Left lung (tissue), 10 donors: Measurements from ENCODE around the gene TMEM116. TPM values are rescaled to one million over a fixed set of nuclear protein-coding genes. Genes with fewer than 3 reads are reported as not detected.

Source experiments
- ATAC-seq: fragments of 200-7000 bp; cut with Tn5 transposase; one replicate; pipeline ENCODE4 v1.9.1; 2020; ENCODE audit warnings: moderate library complexity
- DNase-seq, 4 donors: peaks; one replicate each; pipeline ENCODE4 v3.0.0-alpha.2; 2013 to 2020
- H3K27ac ChIP-seq, 2 donors: fragments of 200-600 bp; sonication (generic) in 1 of 2; one replicate each; pipeline versions ENCODE4 v1.5.0 to v1.8.0; 2020 to 2021
- H3K27me3 ChIP-seq, 2 donors: fragments of 200-600 bp; sonication (generic) in 1 of 2; one replicate each; pipeline versions ENCODE4 v1.5.0 to v1.8.0; 2020 to 2021
- H3K36me3 ChIP-seq, 2 donors: fragments of 200-600 bp; sonication (generic) in 1 of 2; one replicate each; pipeline versions ENCODE4 v1.5.0 to v1.8.0; 2020 to 2021
- H3K4me1 ChIP-seq, 2 donors: fragments of 200-600 bp; one replicate each; pipeline ENCODE4 v1.8.0; 2021
- H3K4me3 ChIP-seq, 2 donors: fragments of 200-600 bp; sonication (generic) in 1 of 2; one replicate each; pipeline versions ENCODE4 v1.5.0 to v1.8.0; 2020 to 2021; ENCODE audit warnings: mild to moderate bottlenecking in 1 of 2
- H3K9me3 ChIP-seq, 2 donors: fragments of 200-600 bp; sonication (generic) in 1 of 2; one replicate each; pipeline versions ENCODE4 v1.5.0 to v1.8.0; 2020 to 2021
- CTCF ChIP-seq, 2 donors: fragments of 200-600 bp; sonication (generic) in 1 of 2; IDR thresholded peaks; one replicate each; pipeline versions ENCODE4 v1.5.0 to v1.8.0; 2021; ENCODE audit warnings: antibody characterized with exemption in 2 of 2
- intact Hi-C, 2 donors: fragments of 100-400 bp; cut with DNase I; formaldehyde crosslinking; loops; one replicate each; pipeline versions ENCODE4 v1.11.2 to v1.14.2; 2022
- polyA plus RNA-seq, 6 donors: library from polyadenylated mRNA; unstranded; fragments of 120-200 nt; gene quantifications; one replicate each; pipeline ENCODE4 v1.2.1, GENCODE V29; 2013; ENCODE audit not compliant: insufficient read length in 6 of 6
- total RNA-seq, 2 donors: library from RNA; stranded (reverse); fragmentation: NEBNext Ultra II Directional; extraction: Animal tissue kit (Norgen Biotek cat#: 25700); gene quantifications; one replicate each; pipeline ENCODE4 v1.2.1, GENCODE V29; 2021
- donor health status: DM: no; HTN: yes; CAD: no.
- donor health status: DM: no; HTN: no; CAD: no.

The TMEM116 gene
- total and polyA plus RNA-seq, 8 donors: 17.9 to 24.6 (median 20.1) TPM

GRCh38 chr12:112023759-112024396 is 10.9 kb upstream of the TMEM116 start:
- no peaks in the 10 kb centered on the region for H3K9me3 ChIP-seq
- peaks cover 0 to 14% of the 10 kb centered on the region in 2 donors for H3K4me1 ChIP-seq
- no peaks in the 10 kb centered on the region for H3K27me3 ChIP-seq
- no peak overlapping the region for H3K4me3 ChIP-seq
- DNase-seq (no peak), ATAC-seq (no peak)
- no peak overlapping the region for H3K27ac ChIP-seq
- intact Hi-C loops: no loop called here
- peaks cover 0 to 67% of the 10 kb centered on the region in 2 donors for H3K36me3 ChIP-seq
- no peak for TF ChIP-seq CTCF (IDR thresholded peaks at IDR 0.05)

GRCh38 chr12:112022241-112023016 is 9.5 kb upstream of the TMEM116 start:
- ATAC-seq (no peak), DNase-seq (no peak)
- Histone ChIP-seq H3K4me3 (no peak overlapping the region), H3K4me1 (peaks cover 0 to 27% of the 10 kb centered on the region in 2 donors), H3K36me3 (peaks cover 0 to 56% of the 10 kb centered on the region in 2 donors), H3K27me3 (no peaks in the 10 kb centered on the region), H3K27ac (no peak overlapping the region), H3K9me3 (no peaks in the 10 kb centered on the region)
- intact Hi-C loops: no loop called here
- TF ChIP-seq CTCF (IDR thresholded peaks at IDR 0.05): no peak

DNA sequence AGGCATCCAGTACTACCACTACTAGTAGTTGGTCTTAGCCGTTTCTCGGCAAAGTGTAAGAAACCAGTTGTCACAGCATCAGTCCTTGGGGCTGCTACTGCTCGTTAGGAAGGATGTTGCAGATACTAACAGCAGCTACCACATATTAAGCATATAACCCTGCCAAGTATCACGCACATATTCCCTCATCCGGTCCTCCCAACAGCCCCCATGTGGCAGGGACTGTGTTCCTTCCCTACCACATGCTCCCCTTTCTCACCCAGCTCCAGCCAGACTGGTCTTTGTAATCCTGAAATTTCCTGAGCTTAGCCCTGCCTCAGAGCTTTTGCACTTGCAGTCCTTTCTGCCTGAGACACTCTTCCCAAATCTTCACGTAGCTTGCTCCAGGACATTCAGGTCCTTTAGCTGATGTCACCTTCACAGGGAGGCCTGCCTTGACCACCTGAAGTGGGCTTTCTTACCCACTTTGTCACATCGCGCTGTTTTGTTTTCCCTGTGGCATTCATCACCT is 8.0 kb upstream of the TMEM116 start:
- no peaks in the 10 kb centered on the region for H3K9me3 ChIP-seq
- no peaks in the 10 kb centered on the region for H3K27me3 ChIP-seq
- ATAC-seq (no peak), DNase-seq (no peak)
- no peak overlapping the region for H3K27ac ChIP-seq
- H3K4me3 ChIP-seq: no peak overlapping the region
- H3K4me1 ChIP-seq: peaks cover 0 to 37% of the 10 kb centered on the region in 2 donors
- H3K36me3 ChIP-seq: peaks cover 0 to 65% of the 10 kb centered on the region in 2 donors
- no peak for TF ChIP-seq CTCF (IDR thresholded peaks at IDR 0.05)
- intact Hi-C loops: no loop called here

DNA sequence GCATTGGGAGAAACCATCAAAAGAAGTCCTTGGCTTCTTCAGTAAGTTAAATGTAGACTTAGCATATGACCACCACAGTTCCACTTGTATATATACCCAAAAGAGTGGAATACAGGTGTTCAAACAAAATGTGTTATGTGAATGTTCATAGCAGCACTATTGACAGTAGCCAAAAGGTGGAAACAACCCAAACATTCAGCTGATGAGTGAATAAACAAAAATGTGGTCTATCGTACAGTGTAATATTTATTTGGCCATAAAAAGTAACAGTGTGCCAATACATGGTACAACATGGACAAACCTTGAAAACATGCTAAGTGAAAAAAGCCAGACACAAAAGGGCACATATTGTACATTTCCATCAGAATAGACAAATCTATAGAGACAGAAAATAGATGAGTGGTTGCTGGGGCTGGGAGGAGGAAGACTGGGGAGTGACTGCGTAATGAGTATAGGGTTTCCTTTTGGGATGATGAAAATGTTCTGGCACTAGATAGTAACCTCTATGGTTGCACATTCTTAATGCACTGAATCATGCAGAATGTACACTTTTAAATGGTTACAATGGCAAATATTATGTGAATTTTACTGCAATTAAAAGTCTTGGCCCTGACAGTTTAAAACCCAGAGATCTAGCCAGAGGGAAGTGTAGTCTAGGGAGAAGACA is 5.7 kb upstream of the TMEM116 start:
- intact Hi-C loops: no loop called here
- TF ChIP-seq CTCF (IDR thresholded peaks at IDR 0.05): no peak
- H3K4me1 ChIP-seq: peaks cover 9 to 55% of the 10 kb centered on the region in 2 donors
- no peaks in the 10 kb centered on the region for H3K9me3 ChIP-seq
- no peaks in the 10 kb centered on the region for H3K27me3 ChIP-seq
- H3K4me3 ChIP-seq: no peak overlapping the region
- peaks cover 0 to 53% of the 10 kb centered on the region in 2 donors for H3K36me3 ChIP-seq
- ATAC-seq: no peak
- no peak overlapping the region for H3K27ac ChIP-seq
- no peak for DNase-seq

GRCh38 chr12:112017041-112017440 is 4.1 kb upstream of the TMEM116 start:
- H3K4me3 ChIP-seq: no peak overlapping the region
- no peaks in the 10 kb centered on the region for H3K9me3 ChIP-seq
- no peak overlapping the region for H3K27ac ChIP-seq
- DNase-seq (no peak), ATAC-seq (no peak)
- H3K36me3 ChIP-seq: peaks cover 0 to 36% of the 10 kb centered on the region in 2 donors
- H3K27me3 ChIP-seq: no peaks in the 10 kb centered on the region
- intact Hi-C loops: no loop called here
- peaks cover 12 to 60% of the 10 kb centered on the region in 2 donors for H3K4me1 ChIP-seq
- TF ChIP-seq CTCF (IDR thresholded peaks at IDR 0.05): no peak
